ENCODE measurements around the gene MED13L. TPM values are rescaled to one million over a fixed set of nuclear protein-coding genes. Genes with fewer than 3 reads are reported as not detected.

The MED13L gene
- total RNA-seq, 2 experiments from 2014 or later = 112 to 120 TPM

Small RNAs within 50 kb of the gene (microRNA-seq; reads per million reads assigned to microRNA genes)
- gene MIR620 = not detected
